OCI-M2 (cell line): ENCODE measurements around the gene CLEC18C.
"Not testable (repeated sequence)": the region's sequence is repeated elsewhere in the genome, so short reads cannot be mapped to it uniquely, and the experiment has no call there.

Experiments
- DNase-seq: peaks from one replicate; lab custom pipeline; 2025; ENCODE audit not compliant: unreplicated experiment; lab: John Stamatoyannopoulos, UW

Gene CLEC18C

DNA sequence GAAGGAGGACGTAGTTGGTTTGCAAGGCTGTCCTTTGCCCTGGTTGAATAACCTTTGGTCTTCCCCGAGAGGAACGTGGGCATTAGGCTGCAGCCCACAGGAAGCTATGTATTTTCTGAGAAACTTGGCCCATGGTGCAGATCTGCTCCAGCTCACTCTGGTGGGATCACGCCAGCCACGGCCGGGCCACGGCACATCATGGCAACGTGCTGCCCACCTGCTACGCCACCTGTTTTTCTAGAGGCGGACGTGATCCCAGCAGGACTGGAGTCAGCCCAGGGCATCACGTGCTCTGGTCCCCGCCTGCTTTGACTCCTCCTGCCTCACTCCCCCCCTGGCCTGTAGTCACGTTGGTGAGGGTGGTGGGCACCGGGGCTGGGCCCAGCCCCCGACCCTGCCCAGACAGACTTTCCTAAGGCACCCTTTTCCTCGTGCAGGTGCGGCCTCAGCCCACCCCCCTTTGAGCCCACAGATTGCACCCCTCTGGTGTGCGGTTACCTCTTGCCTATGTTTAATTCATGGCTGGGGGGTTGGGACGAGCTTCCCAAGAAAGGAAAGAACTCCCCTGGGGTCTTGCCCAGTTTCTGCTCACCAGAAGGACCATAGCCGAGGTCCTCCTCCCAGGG lies at the start of gene CLEC18C:
TSS of gene CLEC18C (plus strand) at position 576 of the 626 bp plus-strand sequence. CDS start 492 bp downstream, outside the sequence.
- not testable (repeated sequence) for DNase-seq

GRCh38 chr16:70123822-70124221 lies 49.8 kb upstream of the CLEC18C start:
- not testable (repeated sequence) for DNase-seq

GRCh38 chr16:70126226-70126625 lies 47.4 kb upstream of the CLEC18C start:
- not testable (repeated sequence) for DNase-seq

- DNase-seq = not testable (repeated sequence)
Observed at GRCh38 chr16:70127706-70128105, 45.9 kb upstream of the CLEC18C start.

DNA sequence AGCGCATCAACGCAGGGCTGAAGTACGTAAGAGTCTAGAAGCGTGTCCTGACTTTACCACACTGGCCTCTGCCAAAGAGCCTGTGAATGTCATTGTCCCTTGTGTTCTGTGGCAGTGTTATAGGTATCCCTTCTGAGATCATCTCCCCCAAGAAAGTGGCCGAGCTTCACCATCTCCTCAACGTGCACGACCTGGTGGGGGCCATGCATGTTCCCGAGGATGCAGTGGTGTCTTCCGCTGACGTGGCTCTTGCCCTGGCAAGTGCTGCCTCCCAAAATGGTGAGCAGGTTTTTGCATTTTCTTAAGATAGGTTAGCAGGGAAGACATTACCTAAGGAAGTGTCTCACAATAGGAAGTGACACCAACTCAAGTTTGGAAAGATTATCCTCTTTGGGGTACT lies 44.7 kb upstream of the CLEC18C start:
- DNase-seq = not testable (repeated sequence)

DNA sequence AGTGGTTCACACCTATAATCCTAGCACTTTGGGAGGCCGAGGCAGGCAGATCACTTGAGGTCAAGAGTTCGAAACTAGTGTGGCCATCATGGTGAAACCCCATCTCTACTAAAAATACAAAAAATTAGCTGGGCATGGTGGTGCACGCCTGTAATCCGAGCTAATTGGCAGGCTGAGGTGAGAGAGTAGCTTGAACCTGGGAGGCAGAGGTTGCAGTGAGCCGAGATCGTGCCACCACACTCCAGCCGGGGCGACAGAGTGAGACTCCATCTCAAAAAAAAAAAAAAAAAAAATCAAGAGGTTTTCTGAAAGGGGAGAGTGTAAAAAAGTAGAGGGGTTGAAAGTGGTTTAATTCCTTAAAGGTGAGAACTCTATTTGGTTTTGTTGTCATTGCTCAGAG lies 37.8 kb upstream of the CLEC18C start:
- not testable (repeated sequence) for DNase-seq

DNA sequence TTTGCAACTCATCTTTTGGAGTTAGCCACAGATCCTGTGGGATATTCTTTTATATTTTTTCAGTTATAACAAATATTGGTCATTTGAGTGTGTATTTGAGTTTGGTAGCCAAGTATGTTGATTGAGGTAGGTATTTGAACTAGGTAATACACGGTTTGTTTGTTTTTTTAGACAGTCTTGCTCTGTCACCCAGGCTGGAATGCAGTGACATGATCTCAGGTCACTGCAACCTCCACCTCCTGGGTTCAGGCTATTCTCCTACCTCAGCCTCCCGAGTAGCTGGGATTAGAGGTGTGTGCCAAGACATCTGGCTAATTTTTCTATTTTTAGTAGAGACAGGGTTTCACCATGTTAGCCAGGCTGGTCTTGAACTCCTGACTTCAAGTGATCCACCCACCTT lies 37.0 kb upstream of the CLEC18C start:
- DNase-seq = not testable (repeated sequence)

DNA sequence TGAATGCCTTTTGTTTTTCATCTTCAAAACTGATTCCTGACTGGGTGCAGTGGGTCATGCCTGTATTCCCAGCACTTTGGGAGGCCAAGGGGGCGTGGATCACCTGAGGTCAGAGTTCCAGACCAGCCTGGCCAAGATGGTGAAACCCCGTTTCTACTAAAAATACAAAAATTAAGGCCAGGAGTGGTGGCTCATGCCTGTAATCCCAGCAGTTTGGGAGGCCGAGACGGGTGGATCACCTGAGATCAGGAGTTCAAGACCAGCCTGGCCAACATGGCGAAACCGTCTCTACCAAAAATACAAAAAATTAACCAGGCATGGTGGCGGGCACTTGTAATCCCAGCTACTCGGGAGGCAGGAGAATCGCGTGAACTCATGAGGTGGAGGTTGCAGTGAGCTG lies 30.8 kb upstream of the CLEC18C start:
- not testable (repeated sequence) for DNase-seq

- not testable (repeated sequence) for DNase-seq
Observed at GRCh38 chr16:70143231-70143895, 30.2 kb upstream of the CLEC18C start.

GRCh38 chr16:70147853-70148252 lies 25.7 kb upstream of the CLEC18C start:
- not testable (repeated sequence) for DNase-seq

- DNase-seq = not testable (repeated sequence)
Observed at GRCh38 chr16:70148453-70148852, 25.1 kb upstream of the CLEC18C start.

GRCh38 chr16:70149296-70149695 lies 24.3 kb upstream of the CLEC18C start:
- not testable (repeated sequence) for DNase-seq

- DNase-seq = no peak
Observed at GRCh38 chr16:70151391-70151790, 22.2 kb upstream of the CLEC18C start.

DNA sequence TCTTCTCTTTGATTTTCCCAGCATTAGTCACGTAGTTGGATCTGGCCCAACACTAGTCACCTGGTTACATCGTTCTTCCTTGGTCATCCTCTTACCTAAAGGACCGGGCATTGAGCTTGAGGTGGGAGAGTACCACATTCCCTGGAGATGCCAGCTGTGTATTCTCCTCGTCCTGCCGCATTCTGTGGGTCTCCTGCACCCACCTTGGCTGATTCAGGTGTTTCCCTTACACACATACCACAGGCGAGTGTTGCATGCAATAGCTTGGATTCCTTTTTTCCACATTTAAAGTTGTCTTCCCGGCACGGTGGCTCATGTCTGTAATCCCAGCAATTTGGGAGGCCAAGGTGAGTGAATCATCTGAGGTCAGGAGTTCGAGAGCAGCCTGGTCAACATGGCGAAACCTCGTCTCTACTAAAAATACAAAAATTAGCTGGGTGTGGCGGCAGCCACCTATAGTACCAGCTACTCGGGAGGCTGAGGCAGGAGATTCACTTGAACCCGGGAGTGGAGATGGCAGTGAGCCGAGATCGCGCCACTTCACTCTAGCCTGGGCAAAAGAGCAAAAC lies 21.6 kb upstream of the CLEC18C start:
- no peak for DNase-seq

DNA sequence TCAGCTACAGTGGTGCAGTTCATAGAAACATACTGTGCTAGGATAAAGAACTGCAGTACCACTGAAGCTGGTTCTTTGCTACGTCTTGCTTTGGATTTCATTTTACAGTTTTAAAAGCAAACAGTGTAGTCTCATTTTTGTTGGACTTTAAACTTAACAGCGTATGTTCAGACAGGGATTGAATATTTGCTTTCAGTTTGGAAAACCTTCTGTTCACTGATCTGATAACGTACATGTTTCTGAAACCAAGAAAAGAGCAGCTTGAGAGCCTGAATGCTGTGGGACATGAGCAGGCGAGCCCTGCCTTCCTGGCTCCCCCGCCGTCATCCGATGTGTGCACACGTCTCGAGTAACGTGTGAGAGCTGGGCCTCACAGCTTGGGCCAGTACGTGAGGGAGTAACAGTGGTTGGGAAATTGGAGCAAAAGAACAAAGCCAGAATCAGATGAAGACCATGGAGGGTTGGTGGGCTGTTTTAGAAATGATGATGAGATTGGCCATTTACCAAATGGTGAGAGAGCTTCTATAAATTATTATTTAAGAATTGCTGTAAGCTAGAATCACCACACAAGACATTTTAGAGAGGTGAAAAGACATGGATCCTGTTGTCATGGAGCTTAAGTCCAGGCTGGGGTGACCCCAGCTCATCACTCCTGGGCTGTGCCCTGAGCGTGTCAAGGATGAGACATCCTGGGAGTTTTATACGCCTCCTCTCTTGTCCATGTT lies 20.8 kb upstream of the CLEC18C start:
- DNase-seq = no peak

DNA sequence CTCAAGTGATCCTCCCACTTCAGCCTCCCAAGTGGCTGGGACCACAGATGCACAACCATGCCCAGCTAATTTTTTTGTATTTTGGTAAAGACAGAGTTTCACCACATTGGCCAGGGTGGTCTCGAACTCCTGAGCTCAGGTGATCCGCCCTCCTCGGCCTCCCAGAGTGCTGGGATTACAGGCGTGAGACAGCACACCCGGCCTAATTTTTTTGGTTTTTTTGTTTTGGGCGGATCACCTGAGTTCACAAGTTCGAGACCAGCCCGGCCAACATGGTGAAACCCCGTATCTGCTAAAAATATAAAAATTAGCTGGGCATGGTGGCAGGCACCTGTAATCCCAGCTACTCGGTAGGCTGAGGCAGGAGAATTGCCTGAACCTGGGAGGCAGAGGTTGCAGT lies 18.9 kb upstream of the CLEC18C start:
- not testable (repeated sequence) for DNase-seq

DNA sequence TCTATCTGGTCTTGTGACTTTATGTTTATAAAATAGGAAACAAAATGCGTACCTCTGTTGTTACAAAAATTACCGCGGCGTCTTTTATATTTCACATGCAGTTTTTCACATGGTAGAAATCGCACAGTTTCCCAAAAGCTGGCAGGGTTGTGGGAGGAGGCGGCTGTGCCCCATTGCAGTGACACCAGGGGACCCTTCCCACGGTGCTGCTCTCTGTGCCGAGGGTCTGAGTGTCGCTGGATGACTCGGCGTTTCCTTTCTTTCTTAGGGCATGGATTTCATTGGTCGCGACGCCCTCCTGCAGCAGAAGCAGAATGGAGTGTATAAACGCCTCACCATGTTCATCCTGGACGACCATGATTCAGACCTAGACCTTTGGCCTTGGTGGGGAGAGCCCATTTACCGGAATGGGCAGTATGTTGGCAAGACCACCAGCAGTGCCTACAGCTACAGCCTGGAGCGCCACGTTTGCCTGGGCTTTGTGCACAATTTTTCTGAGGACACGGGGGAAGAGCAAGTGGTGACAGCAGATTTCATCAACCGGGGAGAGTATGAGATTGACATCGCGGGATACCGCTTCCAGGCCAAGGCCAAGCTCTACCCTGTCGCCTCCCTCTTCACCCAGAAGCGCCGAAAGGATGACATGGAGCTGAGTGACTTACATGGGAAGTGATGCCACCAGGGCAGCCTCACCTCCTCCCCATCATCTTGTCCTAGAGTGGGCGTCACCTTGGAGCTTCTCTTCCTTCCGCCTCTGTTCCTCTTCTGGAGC lies 17.2 kb upstream of the CLEC18C start:
- no peak for DNase-seq

- DNase-seq = no peak
Observed at GRCh38 chr16:70157105-70157476, 16.5 kb upstream of the CLEC18C start.

GRCh38 chr16:70157477-70158260 lies 15.9 kb upstream of the CLEC18C start:
- no peak for DNase-seq

- no peak for DNase-seq
Observed at GRCh38 chr16:70158261-70158939, 15.2 kb upstream of the CLEC18C start.
